Measurements from ENCODE around the gene GNAO1. TPM values are rescaled to one million over a fixed set of nuclear protein-coding genes. Genes with fewer than 3 reads are reported as not detected.

GNAO1 gene
- total RNA-seq, 1 experiment from 2014 or later = not detected

DNA sequence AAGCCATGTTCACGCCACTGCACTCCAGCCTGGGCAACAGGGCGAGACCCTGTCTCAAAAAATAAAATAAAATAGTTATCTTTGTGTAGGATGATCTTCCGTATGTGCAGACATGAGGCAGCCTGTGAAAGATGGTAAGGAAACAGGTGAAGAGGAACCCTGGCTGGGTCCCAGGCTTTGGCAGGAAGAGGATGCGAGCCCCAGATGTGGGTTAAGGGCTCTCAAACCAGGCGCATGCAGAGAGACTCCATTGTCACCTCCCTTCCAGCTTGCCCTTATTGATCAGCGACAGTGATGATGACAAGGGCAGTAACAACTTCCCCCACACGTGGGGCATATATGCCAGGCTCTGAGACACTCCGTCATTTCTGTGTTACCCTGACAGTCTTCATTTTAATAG lies 106.8 kb downstream of the GNAO1 start:
- Histone ChIP-seq H3K27me3 (replicated peaks; ENCODE audit: insufficient read depth, low read depth, low read length, poor library complexity) (no peaks in the 10 kb centered on the region), H3K36me3 (ENCODE audit: insufficient read depth, low read length, poor library complexity, severe bottlenecking) (no peaks in the 10 kb centered on the region), H3K4me1 (ENCODE audit: insufficient read depth, low read length, poor library complexity, severe bottlenecking) (no peaks in the 10 kb centered on the region), H3K27ac (ENCODE audit: low read depth, low read length, poor library complexity, severe bottlenecking) (no peak overlapping the region), H3K4me3 (ENCODE audit: low read depth, low read length, poor library complexity, severe bottlenecking) (no peak overlapping the region), H3K9me3 (ENCODE audit: low read depth, low read length, poor library complexity, severe bottlenecking) (no peaks in the 10 kb centered on the region)
- TF ChIP-seq, protein P1, sequence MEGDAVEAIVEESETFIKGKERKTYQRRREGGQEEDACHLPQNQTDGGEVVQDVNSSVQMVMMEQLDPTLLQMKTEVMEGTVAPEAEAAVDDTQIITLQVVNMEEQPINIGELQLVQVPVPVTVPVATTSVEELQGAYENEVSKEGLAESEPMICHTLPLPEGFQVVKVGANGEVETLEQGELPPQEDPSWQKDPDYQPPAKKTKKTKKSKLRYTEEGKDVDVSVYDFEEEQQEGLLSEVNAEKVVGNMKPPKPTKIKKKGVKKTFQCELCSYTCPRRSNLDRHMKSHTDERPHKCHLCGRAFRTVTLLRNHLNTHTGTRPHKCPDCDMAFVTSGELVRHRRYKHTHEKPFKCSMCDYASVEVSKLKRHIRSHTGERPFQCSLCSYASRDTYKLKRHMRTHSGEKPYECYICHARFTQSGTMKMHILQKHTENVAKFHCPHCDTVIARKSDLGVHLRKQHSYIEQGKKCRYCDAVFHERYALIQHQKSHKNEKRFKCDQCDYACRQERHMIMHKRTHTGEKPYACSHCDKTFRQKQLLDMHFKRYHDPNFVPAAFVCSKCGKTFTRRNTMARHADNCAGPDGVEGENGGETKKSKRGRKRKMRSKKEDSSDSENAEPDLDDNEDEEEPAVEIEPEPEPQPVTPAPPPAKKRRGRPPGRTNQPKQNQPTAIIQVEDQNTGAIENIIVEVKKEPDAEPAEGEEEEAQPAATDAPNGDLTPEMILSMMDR (conservative IDR thresholded peaks at IDR 0.05; ENCODE audit: low read depth, low read length) = no peak
- no peak for TF ChIP-seq EZH2 (IDR thresholded peaks at IDR 0.05; ENCODE audit: borderline replicate concordance, low read depth, low read length, poor library complexity, severe bottlenecking)
- POLR2A ChIA-PET (ENCODE audit: low non-redundant PET) = no interaction called here
- DNase-seq (ENCODE audit: low spot score) = no peak
- CTCF ChIA-PET = no interaction called here
- BruUV-seq (replicated peaks) = no TSS peak
- intact Hi-C loops (cut with micrococcal nuclease; ENCODE audit: unreplicated experiment) = no loop called here

DNA sequence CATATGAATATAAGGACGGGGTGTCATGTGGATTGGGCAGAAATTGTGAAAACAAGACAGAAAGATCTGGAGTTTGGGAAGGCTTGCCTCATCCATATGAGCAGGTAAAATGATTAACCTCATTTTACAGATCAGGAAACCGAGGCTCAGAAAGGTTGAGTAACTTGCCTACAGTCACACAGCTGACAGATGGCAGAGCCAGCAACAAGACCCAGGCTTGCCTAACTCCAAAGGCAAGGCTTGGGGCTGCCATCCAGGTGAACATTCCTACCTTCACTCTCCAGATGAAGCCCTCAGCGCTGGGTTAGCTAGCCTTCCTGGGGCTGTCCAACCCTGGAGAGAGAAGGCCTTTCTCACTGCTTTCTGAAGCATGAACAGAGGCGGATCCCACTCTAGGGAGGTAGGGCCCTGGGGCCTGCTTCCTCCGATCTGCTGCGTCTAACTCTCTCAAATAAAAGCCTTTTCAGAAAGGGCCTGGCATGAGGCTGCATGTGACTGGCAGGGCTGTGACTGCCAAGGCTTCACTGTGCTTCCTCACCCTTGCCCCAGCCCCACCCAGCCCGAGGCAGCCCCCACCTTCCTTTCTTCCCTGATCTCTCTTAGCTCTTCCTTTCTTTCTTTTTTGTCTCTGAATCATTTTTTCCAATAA lies 107.8 kb downstream of the GNAO1 start:
- Histone ChIP-seq H3K4me1 (ENCODE audit: insufficient read depth, low read length, poor library complexity, severe bottlenecking) (no peaks in the 10 kb centered on the region), H3K36me3 (ENCODE audit: insufficient read depth, low read length, poor library complexity, severe bottlenecking) (no peaks in the 10 kb centered on the region), H3K9me3 (ENCODE audit: low read depth, low read length, poor library complexity, severe bottlenecking) (no peaks in the 10 kb centered on the region), H3K27ac (ENCODE audit: low read depth, low read length, poor library complexity, severe bottlenecking) (no peak overlapping the region), H3K27me3 (replicated peaks; ENCODE audit: insufficient read depth, low read depth, low read length, poor library complexity) (no peaks in the 10 kb centered on the region), H3K4me3 (ENCODE audit: low read depth, low read length, poor library complexity, severe bottlenecking) (no peak overlapping the region)
- no peak for DNase-seq (ENCODE audit: low spot score)
- no TSS peak for BruUV-seq (replicated peaks)
- CTCF ChIA-PET = no interaction called here
- intact Hi-C loops (cut with micrococcal nuclease; ENCODE audit: unreplicated experiment) = no loop called here
- TF ChIP-seq EZH2 (IDR thresholded peaks at IDR 0.05; ENCODE audit: borderline replicate concordance, low read depth, low read length, poor library complexity, severe bottlenecking) = no peak
- TF ChIP-seq, protein P1 (conservative IDR thresholded peaks at IDR 0.05; ENCODE audit: low read depth, low read length) = no peak
- POLR2A ChIA-PET (ENCODE audit: low non-redundant PET) = interaction anchor here (0.6 kb wide), 2 partner anchors 16 to 73 kb away, joined by 4 to 7 read pairs; no protein-coding TSS in a partner anchor

DNA sequence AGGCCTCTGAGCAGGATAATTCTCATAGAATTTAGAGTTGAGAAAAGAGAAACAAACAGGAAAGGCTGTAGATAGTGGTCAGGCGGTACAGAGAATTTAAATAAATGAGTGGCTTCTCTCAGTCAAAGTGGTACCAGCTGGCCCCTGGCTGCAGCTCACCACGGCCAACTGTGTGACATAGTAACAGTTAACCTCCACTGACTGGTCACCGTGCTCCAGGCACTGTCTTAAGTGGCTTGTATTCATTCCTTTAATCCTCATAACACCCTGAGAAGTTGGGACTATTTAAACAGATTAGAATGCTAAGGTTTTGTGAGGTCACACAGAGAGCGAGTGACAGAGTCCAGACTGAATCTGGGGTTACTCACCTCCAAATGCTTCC lies 108.9 kb downstream of the GNAO1 start:
- ChIA-PET POLR2A (ENCODE audit: low non-redundant PET) (no interaction called here), CTCF (interaction anchor here (1.3 kb wide), 1 partner anchor 18 kb away, joined by 3 read pairs; no protein-coding TSS in a partner anchor)
- Histone ChIP-seq H3K27ac (ENCODE audit: low read depth, low read length, poor library complexity, severe bottlenecking) (no peak overlapping the region), H3K4me1 (ENCODE audit: insufficient read depth, low read length, poor library complexity, severe bottlenecking) (no peaks in the 10 kb centered on the region), H3K36me3 (ENCODE audit: insufficient read depth, low read length, poor library complexity, severe bottlenecking) (no peaks in the 10 kb centered on the region), H3K9me3 (ENCODE audit: low read depth, low read length, poor library complexity, severe bottlenecking) (no peaks in the 10 kb centered on the region), H3K4me3 (ENCODE audit: low read depth, low read length, poor library complexity, severe bottlenecking) (no peak overlapping the region), H3K27me3 (replicated peaks; ENCODE audit: insufficient read depth, low read depth, low read length, poor library complexity) (no peaks in the 10 kb centered on the region)
- DNase-seq (ENCODE audit: low spot score) = no peak
- no TSS peak for BruUV-seq (replicated peaks)
- TF ChIP-seq, protein P1 (conservative IDR thresholded peaks at IDR 0.05; ENCODE audit: low read depth, low read length) = no peak
- TF ChIP-seq EZH2 (IDR thresholded peaks at IDR 0.05; ENCODE audit: borderline replicate concordance, low read depth, low read length, poor library complexity, severe bottlenecking) = no peak
- intact Hi-C loops (cut with micrococcal nuclease; ENCODE audit: unreplicated experiment) = no loop called here
